PC-3 (cell line): Measurements from ENCODE around the gene PLA2G3.

ENCODE experiments used
- EZH2 ChIP-seq: fragments of 300-600 bp; sonication (generic); IDR thresholded peaks from one replicate; pipeline ENCODE4 v1.6.1; 2017; ENCODE audit warnings: antibody characterized with exemption, mild to moderate bottlenecking, low read length; ENCODE audit not compliant: unreplicated experiment
- EZH2phosphoT487 ChIP-seq: fragments of 300-600 bp; sonication (generic); IDR thresholded peaks from 2 replicates; pipeline ENCODE4 v1.6.1; 2018; ENCODE audit warnings: mild to moderate bottlenecking, antibody characterized with exemption, low read length, borderline replicate concordance

GRCh38 chr22:31085928-31086327, 54.4 kb downstream of the PLA2G3 start:
- TF ChIP-seq EZH2 (no peak), EZH2phosphoT487 (no peak)
